Measurements from ENCODE around the gene MC1R.
"Not testable (repeated sequence)": the region's sequence is repeated elsewhere in the genome, so short reads cannot be mapped to it uniquely, and the experiment has no call there.

Gene MC1R

GRCh38 chr16:89918453-89919347 lies at the start of gene MC1R:
Gene MC1R (plus strand): TSS chr16:89918862. CDS start chr16:89919259, 397 bp downstream.
- DNase-seq = peak in 1 of 2 experiments; percentile 10

- DNase-seq = no peak
These were observed 48.8 kb upstream of the MC1R start for GRCh38 chr16:89869911-89870310.

GRCh38 chr16:89870440-89870839 lies 48.2 kb upstream of the MC1R start:
- no peak for DNase-seq

GRCh38 chr16:89871895-89872294 lies 46.8 kb upstream of the MC1R start:
- DNase-seq = no peak

- peak; percentile 84 to 88 for DNase-seq
These were observed 45.3 kb upstream of the MC1R start, which contains the start of gene TCF25 for GRCh38 chr16:89873109-89873971. Gene TCF25 (plus strand): TSS chr16:89873592. CDS start chr16:89873668, 76 bp downstream.

GRCh38 chr16:89873972-89874689 lies 44.5 kb upstream of the MC1R start:
- peak; percentile 94 to 95 for DNase-seq

- DNase-seq = not testable (repeated sequence)
These were observed 39.5 kb upstream of the MC1R start for GRCh38 chr16:89879123-89879522.

GRCh38 chr16:89880477-89881367 lies 37.9 kb upstream of the MC1R start:
- DNase-seq = no peak

DNA sequence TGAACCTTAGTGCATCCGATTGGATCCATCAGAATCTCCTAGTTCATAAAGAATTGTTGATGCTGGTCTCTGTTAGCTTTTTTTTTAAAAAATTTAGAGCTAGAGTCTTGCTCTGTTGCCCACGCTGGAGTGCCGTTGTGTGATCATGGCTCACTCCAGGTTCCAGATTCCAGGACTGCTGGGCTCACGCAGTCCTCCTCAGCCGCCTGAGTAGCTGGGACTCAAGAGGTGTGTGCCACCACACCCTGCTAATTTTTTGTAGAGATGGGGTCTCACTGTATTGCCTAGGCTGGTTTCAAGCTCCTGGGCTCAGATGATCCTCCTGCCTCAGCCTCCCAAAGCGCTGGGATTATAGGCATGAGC lies 37.3 kb upstream of the MC1R start:
- DNase-seq = no peak

- no peak for DNase-seq
These were observed 35.2 kb upstream of the MC1R start for GRCh38 chr16:89883346-89884040.

- no peak for DNase-seq
These were observed 34.6 kb upstream of the MC1R start for GRCh38 chr16:89884041-89884421.

- no peak for DNase-seq
These were observed 31.4 kb upstream of the MC1R start for GRCh38 chr16:89887243-89887642.

GRCh38 chr16:89890200-89890599 lies 28.5 kb upstream of the MC1R start:
- peak; percentile 16 to 21 for DNase-seq

DNA sequence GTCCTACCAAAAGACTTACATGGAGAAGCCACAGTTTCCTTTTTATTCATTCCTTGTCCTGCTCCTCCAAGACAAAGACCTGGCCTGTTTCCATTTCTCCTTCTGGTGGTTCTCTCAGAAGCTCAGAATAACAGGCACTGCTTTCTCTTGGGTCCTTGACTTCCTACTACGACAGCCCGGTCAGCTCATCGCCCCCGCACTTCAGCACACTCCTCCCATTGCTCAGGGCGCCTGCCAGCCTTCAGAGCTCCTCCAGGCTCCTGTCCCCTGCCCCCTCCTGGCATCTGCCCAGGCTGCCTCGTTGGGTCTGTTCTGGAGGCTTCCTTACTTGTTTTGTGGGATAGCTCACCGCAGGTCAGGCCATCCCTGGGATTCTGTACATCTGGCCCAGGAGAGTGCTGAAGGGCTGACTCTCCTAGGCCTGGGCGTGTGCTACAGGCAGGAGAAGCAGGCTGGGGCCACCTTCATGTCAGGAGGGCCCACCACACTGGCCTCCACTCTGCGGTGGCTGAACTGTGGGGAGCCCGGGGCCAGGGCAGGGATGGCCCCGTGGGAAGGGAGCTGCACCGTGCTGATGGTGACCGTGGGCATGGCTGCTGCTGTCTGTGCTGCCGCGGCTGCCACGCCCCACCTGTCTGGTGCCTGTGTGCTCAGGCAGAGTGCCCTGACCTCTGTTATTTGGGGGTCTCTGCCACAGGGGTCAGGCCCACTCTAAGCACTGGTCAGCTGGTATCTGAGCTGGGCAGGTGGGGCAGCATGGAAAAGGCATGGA lies 27.6 kb upstream of the MC1R start:
- DNase-seq = no peak

- DNase-seq = no peak
These were observed 26.5 kb upstream of the MC1R start for GRCh38 chr16:89892055-89892630.

GRCh38 chr16:89892635-89893034 lies 26.0 kb upstream of the MC1R start:
- DNase-seq = no peak

DNA sequence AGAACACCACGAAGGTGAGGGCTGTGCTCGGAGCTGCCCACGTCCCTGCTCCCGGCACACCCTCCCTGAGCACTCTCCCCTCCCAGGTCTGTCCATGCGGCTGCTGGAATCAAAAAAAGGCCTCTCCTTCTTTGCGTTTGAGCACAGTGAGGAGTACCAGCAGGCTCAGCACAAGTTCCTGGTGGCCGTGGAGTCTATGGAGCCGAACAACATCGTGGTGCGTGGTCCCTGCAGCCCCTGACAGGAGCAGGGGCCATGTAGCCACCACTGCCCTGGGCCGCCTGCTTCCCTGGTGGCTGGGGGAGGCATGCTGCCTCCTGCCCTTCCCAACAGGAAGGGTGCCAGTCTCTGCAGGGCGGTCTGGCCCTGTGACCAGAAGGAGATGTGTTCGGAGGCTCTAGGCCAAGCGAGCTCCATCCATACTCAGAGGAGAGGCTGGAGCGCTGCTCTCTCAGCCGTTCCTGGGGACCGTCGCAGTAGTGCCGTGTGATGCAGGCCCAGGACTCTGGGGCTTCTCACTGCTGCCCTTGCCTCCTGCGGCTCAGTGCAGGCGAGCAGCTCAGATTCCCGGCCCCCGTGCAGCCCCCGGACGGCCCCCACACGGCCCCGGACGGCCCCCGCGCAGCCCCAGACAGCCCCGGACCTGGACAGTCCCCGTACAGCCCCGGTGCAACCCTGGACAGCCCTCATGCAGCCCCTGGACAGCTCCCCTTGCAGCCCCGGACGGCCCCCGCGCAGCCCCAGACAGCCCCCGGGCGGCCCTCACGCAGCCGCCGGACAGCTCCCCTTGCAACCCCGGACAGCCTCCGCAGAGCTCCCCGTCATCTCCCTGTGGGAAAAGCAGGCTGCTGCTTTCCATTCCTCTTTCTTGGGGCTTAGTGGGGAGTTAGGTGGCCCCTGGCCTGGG lies 24.8 kb upstream of the MC1R start:
- DNase-seq = no peak

DNA sequence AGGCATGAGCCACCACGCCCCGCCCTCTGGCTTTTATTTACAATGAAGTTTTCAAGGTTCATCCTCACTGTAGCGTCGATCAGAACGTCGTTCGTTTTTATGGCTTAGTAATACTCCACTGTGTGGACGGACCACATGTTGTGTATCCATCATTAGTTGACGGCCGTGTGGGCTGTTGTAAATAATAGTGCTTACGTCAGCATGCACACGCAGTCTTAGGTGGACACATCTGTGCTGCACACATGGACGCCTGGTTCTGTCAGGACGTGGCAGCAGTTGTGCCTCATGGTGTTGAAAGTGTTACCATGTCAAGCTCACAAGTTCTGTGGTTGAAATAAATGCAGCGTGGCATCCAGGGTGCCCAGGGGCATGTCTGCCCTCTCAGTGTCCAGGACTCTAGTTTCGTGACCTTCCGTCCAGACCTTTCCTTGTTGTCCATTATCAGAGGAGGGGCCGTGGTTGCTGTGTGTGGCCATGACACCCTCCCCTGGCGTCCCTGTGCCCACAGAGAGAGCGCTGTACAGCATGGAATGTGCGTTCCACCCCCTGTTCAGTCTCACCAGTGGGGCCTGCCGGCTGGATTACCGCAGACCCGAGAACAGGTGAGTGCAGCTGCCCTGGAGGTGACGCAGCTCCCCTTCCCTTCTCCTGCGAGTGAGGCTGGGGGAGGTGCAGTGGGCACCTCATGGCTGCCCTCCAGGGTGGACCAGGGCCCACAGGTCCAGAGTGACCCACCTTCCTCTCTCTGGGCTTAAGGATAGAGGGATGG lies 23.0 kb upstream of the MC1R start:
- no peak for DNase-seq

Measured in stimulated activated CD4-positive, alpha-beta T cell treated with anti-CD3 and anti-CD28 coated beads, Interleukin-4, amount 100 ng/mL, for 4 hours (primary cell).